Right lobe of liver (tissue), 4 donors: Measurements from ENCODE around the gene GALNT10.

Source experiments
- CTCF ChIP-seq, 4 donors: fragments of 200-600 bp in 3 of 4; fragments of 450-650 bp in 1 of 4; IDR thresholded peaks; one replicate each; pipeline versions ENCODE4 v1.5.1 to v1.8.0; 2016 to 2022; ENCODE audit warnings: antibody characterized with exemption in 4 of 4, mild to moderate bottlenecking in 2 of 4
- POLR2A ChIP-seq: fragments of 450-650 bp; IDR thresholded peaks from one replicate; pipeline ENCODE4 v1.6.1; 2017; ENCODE audit warnings: antibody characterized with exemption, mild to moderate bottlenecking
- donor health status: DM: no; HTN: no; CAD: no.
- donor health status: DM: no; HTN: no; CAD: no.
- donor health status: DM: no; HTN: yes; CAD: no.

GRCh38 chr5:154368041-154368800 lies 177.7 kb downstream of the GALNT10 start:
- TF ChIP-seq CTCF (IDR thresholded peaks at IDR 0.05): no peak
- no peak for TF ChIP-seq POLR2A
